GM18520 (cell line): Measurements from ENCODE around the gene PTPRM.

Experiments used
- ATAC-seq: cut with Tn5 transposase; IDR thresholded peaks from one replicate; pipeline ENCODE4 v1.9.1; 2021; ENCODE audit not compliant: unreplicated experiment

PTPRM gene

DNA sequence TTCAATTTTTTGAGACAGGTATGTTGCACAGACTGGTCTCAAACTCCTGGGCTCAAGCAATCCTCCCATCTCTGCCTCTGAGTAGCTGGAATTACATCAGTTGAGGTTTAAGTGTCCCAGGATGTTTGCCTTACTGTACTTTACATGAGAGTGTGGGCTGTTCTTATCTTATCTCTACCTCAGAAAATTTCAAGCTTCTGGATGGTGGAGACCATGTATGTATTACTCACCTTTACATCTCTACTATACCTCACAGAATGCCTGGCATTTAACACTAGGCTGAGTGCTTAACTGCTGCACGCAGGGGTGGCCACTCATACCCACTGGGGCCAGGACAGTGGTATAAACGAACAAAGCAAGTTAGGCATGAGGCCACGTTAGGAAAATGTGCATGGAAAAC is 770.1 kb downstream of the PTPRM start:
- no peak for ATAC-seq

DNA sequence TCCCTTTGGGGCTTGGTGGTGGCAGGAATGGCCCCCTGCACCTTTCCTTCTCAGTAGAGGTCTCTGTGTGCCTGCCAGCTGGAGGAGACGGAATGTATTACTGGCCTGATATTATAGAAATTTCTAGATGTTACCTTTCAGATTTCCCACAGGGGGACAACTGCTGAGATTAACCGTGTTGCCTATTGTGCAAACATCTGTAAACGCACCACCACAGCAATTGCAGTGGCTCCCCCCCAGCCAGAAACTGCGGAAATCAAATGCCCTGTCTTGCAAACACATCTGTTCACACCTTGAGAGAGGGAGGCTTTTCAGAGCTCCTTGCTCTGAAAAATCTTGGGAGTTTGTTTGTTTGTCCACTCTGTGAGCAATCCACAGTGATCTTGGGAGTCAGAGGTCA is 772.1 kb downstream of the PTPRM start:
- ATAC-seq: no peak

GRCh38 chr18:8339952-8340351 is 772.8 kb downstream of the PTPRM start:
- no peak for ATAC-seq

DNA sequence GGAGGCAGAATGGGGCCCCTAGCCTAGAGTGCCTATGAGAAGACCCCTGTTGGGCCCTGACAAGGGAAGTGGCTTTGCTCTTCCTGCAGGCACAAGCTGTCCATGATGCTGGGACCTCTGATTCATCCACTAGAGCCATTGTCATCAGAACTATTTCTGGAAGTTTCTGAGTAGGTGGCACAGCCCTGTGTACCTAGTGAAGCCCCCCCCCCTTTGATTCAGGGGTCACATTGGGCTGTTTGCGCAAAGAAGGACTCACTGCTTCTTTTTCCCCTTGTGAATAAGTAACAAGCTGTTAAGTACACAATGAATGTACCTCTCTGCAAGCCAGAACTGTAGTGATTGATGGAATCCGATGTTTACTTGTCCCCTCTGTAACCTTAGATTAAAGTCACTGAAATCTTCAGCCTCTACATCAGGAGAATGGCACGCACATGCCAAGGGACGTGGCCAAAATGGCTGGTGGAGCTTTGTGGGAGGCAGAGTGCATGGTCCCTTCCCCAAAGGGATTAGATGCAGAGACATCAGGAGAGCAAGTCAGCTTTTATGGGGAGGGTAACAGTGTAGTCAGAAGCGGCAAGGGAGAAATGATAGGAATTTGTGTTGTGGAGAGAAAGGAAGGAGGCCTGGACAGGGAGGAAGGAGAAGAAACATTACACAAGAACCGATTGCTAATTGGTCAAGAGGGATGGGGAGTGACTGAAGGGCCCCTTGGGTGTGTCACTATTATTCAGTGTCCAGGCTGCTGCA is 774.5 kb downstream of the PTPRM start:
- ATAC-seq: no peak

GRCh38 chr18:8348051-8348720 is 781.1 kb downstream of the PTPRM start:
- no peak for ATAC-seq

- ATAC-seq: no peak
Measured at GRCh38 chr18:8349608-8350323, 782.6 kb downstream of the PTPRM start.

DNA sequence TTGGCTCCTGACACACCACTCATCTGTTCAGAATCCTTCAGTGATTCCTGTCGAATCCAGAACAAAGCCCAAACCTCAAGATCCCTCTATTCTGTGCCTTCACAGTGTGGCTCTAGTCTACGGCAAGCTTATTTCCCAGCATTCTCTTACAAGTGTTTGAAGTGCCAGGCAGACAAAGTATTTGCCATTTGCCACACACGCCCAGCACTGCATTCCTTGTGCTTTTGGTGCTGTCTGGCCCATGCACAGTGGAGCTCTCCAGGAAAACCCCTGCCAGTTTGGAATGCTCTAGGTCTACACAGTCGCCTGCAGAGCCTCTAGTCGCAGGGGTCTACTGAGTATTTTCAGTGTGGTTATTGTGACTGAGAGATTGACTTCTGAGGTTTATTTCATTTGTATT is 783.5 kb downstream of the PTPRM start:
- ATAC-seq: no peak

DNA sequence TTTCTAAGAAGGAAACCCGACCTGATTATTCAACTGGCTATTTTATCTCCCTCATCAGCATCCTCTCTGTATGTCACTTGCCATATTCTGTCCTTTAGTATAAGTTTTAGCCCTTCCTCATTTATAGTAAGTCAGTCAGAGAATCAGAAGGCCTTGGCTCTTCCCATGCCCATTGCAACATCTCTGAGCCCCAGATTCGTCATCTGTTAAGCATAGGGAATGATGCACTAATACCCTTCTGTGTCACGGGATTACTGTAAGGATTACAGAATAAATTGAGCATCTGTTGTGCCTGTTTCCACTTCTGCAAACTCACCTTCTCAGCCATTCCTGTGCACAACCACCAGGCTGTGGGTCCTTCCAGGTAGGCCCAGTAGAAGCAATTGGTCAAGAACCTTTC is 784.0 kb downstream of the PTPRM start:
- ATAC-seq: no peak

DNA sequence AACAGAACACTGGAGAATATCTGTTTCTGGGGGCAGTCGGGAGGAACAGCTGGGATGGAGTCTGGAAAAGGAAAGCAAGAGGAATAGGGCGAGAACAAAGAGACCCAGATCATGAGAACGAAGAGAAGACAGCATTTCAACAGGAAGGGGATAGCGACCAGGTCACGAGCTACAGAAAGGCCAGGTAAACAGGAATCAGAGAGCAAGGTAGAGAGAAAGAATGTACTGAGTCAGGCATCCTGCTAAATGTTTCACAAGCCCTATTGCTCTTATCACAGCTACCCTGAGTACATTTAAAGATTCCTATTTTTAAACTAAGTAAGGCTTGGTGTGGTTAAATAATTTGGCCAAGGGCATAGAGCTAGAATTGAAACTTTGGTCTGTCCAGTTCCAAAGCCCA is 787.2 kb downstream of the PTPRM start:
- no peak for ATAC-seq

- no peak for ATAC-seq
Measured at GRCh38 chr18:8356001-8356400, 788.9 kb downstream of the PTPRM start.

GRCh38 chr18:8357320-8357719 is 790.2 kb downstream of the PTPRM start:
- ATAC-seq: no peak

DNA sequence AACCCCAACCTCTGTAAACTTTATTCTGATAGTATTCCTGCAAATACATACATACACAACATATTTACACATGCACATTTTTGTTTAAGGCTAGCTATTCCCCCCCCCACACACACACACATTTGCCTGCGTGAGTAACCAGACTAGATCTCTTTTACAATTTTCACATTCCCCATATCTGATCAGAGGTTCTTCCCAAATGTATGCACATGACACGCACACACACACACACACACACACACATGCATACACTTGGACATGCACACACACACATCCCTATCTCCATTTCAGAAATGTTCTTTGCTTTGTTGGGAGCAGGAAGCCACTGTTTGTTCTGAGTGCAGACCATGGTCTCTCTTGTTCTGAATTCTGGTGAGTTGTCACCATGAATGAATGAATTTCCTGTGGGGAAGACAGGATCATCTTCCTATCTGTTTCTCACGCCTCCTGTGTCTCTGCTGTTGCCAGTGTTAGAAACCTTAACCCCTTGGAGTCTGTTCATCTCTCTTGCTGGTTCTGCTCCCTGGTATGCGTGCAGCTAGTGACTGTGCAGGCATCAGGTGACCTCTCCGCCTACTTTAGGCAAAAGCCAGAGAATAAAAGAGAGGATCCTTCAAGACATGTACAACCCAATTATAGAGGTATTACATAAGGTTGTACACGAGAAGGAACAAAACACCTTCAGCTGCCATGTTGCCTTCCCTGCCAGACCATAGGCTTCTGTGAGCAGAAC is 791.1 kb downstream of the PTPRM start:
- no peak for ATAC-seq

DNA sequence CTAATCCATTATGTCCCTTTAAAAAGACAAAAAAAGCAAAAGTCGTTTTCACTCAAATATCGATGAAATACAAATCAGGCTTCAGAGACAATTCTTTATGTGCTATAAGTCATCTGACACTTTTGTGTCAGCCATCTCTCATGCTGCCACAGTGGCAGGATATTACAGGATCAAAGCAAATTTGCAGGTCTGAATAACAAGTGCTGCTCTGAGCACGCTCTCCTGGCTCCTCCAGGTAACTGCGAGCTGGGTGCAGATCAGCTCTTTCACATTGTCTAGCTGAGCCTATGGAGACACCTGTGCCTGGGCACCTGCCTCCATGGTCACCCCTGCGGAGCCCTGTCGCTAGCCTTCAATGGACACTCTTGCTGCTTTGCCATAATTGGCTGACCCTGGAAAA is 792.0 kb downstream of the PTPRM start:
- no peak for ATAC-seq

DNA sequence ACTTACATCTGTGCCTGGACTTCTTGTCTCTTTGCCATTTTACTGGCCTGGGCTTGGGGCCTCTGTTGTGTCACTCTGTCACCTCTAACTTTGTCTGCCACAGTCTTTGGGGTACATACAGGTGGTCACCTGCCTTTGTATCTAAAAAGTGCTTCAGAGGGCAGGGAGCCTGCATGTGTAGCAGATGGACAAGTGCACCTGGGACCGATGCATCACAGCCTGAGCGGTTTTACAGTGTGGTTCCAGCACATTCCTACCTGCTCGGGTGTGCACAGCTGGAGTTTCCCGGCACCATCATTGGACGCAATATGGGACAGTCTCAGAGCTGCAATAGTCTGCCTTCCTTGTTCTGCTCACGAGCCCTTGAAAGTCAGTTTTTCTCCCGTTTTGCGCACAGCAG is 792.4 kb downstream of the PTPRM start:
- ATAC-seq: no peak

- ATAC-seq: no peak
Measured at GRCh38 chr18:8361941-8362471, 794.9 kb downstream of the PTPRM start.

GRCh38 chr18:8362863-8363262 is 795.7 kb downstream of the PTPRM start:
- ATAC-seq: no peak

- no peak for ATAC-seq
Measured at GRCh38 chr18:8364385-8364784, 797.3 kb downstream of the PTPRM start.

- ATAC-seq: no peak
Measured at GRCh38 chr18:8365006-8365405, 797.9 kb downstream of the PTPRM start.

- no peak for ATAC-seq
Measured at GRCh38 chr18:8365528-8365927, 798.4 kb downstream of the PTPRM start.

DNA sequence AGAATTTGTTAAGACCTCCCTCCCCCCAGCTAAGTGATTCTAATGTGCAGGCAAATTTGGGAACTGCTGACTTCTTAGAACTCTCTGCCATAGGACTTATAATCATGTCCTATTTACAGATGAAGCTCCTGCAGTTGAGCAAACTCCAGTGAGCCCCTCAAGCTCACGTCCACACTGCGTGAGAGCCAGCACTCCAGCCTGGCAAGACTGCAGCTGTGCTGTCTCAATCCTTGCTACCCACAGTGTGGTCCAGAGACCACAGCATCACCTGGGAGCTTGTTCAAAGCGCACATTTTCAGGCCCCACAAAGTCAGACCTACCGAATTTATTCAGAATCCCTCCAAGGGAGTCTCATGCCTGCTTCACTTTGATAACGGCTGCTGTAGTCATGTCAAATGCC is 799.0 kb downstream of the PTPRM start:
- ATAC-seq: no peak

DNA sequence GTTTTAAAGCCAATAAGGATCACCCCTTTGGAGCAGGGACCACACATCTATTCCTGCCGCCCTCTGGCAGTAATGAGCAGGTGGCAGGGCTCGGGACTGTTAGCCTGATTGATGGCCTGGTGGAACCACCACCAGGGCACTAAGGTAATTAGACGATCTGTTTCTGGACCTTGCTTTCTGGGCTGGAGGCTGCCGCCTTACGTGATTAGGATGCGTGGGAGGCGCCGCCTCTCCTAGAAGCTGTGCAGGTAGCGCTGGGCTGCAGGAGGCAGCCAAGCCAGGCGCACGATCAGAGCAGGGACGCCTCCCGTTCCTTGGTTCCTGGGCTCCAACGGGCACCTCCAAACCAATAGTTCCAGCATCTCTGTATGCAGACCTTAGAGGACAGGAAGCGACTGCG is 799.5 kb downstream of the PTPRM start:
- ATAC-seq: no peak
